ENCODE measurements around the gene KRT14.
A peak's percentile ranks its signal among the peaks of the same experiment; 100 is the strongest.
"Not testable (repeated sequence)": the region's sequence is repeated elsewhere in the genome, so short reads cannot be mapped to it uniquely, and the experiment has no call there.

The KRT14 gene

DNA sequence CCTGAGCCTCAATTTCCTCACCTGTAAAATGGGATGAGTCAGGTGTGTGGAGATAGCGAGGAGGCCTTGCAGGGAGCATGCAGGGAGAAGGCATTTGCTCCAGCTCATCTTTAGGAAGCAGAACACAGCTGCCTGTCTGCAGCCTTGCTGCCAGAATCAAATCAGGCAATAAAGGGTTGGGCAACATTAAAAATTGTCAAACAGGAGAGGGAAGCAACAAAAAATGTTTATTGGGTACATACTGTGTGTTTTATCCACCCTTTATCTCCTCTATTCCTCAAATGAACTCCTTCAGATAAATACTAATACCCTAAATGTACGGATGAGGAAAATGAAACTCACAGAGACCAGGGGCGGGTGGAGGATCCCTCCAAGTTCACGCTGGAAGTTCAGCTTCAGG is 13.6 kb upstream of the KRT14 start:
- no peak for DNase-seq

DNA sequence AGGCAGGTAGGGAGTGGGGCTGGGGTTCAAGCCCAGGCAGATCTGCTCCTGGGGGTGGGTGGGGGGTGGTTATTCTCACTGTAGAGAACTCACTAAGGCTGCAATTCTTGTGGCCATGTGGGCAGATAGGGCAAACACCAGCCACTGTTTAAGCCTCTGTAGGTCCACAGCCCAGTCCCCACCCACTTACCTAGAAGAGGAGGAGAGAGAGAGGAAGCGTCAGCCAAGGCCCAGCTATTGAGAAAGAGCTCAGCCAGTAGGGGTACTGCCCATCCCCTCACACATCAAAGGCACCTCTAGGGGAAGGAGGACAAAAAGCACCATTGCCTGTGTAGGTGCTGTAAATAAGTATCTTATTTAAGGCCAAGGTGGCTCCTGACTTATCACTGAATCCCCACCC is 13.0 kb upstream of the KRT14 start:
- no peak for DNase-seq

DNA sequence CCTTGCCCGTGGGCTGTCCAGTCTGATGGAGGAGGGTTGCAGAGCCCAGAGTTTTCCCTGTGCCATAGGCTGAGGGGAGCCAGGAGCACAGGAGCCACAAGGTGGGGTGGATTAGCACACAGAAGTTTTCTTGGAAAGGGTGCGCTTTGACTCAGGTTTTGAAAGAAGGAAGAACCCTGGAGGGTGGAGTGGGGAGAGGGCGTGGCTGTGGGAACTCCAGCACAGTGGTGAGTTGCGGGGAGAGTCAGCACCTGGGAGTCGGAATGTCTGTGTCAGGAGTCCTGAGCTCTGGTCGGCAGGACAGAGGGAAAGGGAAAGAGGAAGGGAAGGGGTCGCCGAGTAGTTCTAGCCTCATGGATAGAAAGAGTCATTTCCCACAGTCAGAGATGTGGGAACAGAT is 8.9 kb upstream of the KRT14 start:
- DNase-seq = no peak

DNA sequence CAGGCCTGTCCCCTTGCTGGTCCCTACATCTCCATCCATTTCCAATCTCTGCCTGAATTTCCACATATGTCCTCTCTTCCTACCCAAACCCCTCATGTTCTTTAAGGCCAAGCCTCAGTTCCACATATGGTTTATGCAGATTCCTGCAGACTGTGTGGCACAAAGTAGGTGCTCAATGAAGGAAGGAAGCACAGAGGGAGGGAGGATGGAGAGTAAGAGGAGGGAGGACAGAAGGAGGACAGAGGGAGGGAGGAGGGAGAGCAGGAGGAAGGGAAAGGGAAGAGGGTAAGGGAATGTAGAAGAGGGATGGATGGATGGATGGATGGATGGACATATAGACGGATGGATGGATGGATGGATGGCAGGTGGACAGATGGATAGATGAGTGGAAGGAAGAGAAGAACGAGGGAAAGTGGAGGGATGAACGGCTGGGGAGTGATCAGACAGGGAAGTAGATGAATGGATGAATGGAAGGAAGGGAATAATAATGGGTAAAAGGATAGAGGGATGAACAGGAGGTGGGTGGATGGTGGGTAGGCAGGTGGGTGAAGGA is 7.7 kb upstream of the KRT14 start:
- no peak for DNase-seq

DNA sequence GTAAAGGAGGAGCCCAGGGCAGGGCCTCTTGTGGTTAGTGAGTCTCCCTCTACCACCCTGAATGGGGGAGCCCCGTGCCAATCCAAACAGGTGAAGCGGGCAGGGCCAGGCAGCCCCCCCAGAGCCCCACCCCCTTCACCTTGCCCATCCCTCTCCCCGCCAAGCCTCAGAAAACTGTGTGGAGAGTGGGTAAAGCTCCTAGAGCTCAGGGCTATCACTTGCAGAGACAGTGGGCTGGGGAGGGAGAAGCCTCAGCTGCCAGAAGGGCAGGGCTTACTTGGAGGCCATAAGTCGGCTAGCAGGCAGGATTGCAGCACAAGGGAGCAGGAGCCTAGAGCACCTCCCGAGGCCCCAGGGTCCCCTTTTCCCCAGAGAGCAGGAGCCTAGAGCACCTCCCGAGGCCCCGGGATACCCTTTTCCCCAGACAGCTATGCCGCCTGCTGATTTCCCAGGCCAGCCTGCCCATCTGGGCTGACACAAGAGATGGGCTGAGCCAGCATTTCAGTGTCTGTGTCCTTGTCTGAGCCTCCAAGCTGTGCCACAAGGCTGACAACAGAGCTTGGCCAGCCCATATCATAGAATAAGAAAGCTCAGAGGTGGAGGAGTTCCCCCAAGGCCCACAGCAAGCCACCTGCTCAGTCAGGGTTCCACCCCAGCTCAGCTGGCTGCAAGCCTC is 6.7 kb upstream of the KRT14 start:
- DNase-seq = no peak

DNA sequence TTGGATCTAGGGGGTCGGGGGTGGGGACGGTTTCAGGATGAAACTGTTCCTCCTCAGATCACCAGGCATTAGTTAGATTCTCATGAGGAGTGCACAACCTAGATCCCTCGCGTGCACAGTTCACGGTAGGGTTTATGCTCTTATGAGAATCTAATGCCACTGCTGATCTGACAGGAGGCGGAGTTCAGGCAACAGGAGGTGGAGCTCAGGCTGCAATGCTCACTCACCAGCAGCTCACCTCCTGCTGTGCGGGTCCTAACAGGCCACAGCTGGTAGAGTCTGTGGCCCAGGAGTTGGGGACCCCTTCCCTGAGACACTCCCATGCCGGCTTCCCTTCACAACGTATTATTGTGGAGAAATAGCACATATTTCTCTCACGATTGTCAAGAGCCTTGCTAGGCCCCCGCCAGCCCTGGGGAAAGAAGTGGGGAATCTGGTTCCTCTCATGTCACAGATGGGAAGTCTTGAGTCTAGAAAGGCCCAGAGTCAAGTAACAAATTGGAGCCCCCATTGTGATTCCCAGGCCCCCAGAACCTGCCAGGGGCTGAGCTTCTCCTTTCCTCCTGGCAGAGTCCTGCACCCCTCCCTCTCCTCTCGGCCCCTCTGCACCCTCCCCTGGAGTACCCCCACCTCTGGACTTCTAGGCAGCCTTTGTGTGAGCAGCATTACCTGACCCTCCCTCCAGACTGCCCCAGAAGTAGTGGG is 6.1 kb upstream of the KRT14 start:
- no peak for DNase-seq

DNA sequence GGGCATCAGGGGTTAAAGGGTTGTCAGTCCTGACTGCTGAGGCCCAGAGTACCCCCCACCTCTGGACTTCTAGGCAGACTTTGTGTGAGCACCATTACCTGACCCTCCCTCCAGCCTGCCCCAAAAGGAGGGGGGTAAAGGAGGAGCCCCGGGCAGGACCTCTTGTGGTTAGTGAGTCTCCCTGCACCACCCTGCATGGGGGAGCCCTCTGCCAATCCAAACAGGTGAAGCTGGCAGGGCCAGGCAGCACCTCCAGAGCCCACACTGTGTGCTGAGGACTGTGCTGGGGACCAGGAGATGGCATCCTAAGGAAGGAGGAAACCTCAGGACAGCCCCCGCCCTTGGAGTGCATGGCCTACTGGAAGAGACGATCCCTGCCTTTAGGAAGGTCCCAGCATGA is 2.6 kb upstream of the KRT14 start:
- DNase-seq = no peak

DNA sequence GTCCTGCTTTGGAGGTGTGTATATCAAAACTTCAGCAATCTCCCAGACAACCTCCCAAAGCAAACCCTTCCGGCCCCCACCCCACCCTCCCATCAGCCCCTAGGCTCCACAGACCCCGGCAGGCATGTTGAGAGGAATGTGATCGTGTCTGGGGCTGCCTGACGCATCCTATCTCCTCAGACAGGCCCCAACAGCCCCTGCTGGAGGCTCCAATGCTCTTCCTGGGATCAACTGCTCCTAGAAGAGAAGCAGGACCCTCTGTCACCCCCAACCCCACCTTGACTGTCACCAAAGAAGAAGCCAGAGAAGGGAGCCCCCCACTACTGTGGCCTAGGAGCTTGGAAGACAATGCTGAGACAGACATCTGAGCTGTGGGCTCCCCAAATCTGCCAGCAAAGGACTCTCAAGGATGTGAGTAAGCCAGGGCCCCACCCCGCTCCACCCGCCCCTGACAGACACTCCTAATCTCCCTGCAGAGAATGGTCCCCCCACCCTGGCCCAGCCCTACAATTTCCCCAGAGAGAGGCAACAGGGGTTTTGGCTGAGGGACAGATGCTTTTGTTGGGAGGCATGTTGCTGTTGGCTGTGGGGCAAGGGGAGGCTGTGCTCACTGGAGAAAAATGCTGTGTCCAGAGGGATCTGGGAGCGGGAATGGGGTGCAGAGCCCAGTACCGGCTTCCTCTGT is 1.6 kb upstream of the KRT14 start:
- no peak for DNase-seq

DNA sequence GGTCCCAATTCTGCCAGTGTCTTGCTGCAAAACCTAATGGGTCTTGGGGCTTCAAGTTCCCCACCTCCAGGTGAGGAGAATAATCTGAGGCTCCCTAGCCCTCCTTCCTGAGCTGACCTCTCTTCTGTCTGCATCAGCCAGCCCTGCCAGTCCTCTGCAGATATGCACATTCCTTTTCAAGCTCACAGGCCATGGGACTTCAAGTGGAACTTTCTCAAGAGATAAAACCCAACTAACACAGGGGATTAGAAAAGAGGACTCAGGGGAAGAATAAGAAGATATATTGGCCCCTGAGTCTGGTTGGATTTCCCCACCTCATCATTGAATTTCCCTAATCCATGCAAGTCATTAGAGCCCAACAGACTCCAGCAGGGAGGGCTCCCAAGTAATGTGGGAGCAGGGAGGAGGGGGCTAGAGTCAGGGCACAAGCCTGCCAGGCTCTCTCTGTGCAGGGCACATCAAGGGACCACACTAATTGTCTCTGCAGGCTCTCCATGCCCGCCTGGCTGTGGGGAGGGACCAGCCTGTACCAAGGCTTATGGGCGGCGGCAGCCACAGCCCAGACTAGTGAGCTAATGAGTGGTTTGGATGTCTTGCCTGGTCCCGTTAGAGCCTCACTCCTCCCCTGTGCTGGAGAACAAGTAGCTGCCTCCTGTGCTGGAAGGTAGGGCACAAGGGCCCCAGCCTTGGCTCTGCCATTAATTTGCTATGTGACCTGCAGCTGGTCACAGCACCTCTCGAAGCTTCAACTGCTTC is 1.2 kb downstream of the KRT14 start:
- no peak for DNase-seq

DNA sequence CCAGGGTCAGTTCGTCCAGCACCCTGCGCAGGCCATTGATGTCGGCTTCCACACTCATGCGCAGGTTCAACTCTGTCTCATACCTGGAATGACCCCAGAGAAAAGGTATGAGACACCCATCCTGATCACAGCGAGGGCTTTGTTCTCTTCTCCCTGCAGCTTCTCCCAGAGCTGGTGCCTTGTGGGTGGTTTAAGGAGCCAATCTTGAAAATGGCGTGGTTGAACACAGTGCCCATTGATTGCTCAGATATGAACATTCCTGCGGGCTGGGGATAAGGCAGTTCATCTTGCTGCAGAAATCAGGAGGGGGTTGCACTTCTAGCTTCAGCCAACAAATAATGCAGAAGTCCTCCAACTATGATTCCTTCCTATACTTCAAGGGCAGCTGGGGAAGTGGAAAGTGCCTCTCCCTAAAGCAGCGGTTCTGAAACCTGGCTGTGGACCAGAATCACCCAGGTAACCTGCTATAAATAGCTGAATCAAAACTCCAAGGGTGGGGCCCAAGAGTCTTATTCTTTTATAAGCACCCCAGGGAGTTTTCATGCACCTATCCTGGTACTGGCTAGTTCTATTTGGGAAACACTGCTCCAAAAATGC is 2.3 kb downstream of the KRT14 start:
- not testable (repeated sequence) for DNase-seq

DNA sequence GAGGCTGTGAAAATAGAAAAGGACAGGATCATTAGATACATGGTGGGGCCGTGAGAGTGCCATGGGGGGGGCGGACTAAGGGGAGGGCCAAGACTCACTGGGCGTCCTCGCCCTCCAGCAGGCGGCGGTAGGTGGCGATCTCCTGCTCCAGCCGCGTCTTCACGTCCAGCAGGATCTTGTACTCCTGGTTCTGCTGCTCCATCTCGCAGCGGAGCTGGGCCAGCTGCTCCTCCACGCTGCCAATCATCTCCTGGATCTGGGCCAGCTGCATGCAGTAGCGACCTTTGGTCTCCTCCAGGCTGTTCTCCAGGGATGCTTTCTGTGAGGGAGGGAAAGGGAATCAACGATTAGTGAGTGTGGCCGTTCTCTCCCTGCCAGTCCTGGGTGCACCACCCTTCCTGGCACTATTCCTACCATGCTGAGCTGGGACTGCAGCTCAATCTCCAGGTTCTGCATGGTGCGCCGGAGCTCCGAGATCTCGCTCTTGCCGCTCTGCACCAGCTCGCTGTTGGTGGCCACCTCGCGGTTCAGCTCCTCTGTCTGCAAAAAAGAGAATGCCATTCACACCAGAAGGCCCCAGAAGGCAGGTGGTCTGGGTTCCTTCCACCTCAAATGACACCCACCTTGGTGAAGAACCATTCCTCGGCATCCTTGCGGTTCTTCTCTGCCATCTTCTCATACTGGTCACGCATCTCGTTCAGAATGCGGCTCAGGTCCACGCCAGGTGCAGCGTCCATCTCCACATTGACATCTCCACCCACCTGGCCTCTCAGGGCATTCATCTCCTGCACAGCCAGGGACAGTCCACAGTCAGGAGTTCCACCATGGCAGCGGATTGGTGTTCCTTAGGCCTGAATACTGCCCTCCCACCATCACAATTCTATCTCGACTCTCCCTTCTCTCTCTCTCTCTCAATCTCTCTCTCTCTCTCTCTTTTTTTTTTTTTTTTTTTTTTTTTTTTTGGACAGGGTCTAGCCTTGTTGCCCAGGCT is 3.3 kb downstream of the KRT14 start:
- no peak for DNase-seq

DNA sequence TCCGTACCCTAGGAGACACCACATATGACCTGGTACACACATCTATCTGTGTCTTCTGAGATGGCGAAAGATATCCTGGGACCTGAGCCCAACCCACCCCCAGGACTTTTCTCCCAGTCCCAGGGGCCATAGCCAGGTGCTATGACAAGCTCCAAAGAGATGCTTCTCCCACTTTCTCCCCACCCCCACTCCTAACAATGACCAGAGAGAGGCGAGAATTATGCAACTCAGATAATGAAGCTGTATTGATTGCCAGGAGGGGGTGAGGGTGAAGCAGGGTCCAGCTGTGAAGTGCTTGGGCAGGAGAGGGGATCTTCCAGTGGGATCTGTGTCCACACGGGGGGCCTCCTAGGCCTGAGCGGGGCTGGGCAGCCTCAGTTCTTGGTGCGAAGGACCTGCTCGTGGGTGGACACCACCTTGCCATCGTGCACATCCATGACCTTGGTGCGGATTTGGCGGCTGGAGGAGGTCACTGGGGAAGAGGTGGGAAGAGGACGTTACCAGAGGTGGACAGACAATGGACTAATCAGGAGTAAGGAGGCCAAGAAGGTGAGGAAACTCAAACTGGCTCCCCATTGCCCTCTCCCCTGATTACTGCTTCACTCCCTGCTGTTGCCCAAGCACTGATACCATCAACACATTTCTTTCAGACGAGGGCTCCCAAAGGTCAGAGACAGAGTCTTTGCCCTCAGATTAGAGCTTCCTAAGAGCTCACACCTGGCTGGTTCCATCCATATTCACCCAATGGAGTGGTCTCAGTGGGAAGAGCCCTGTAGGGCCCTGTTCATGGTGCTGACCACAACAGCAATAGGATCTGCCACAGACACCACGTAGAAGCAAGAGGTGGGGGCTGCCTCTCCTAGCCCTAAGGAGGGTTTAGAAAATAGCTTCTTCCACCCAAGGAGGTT is 4.4 kb downstream of the KRT14 start:
- not testable (repeated sequence) for DNase-seq

DNA sequence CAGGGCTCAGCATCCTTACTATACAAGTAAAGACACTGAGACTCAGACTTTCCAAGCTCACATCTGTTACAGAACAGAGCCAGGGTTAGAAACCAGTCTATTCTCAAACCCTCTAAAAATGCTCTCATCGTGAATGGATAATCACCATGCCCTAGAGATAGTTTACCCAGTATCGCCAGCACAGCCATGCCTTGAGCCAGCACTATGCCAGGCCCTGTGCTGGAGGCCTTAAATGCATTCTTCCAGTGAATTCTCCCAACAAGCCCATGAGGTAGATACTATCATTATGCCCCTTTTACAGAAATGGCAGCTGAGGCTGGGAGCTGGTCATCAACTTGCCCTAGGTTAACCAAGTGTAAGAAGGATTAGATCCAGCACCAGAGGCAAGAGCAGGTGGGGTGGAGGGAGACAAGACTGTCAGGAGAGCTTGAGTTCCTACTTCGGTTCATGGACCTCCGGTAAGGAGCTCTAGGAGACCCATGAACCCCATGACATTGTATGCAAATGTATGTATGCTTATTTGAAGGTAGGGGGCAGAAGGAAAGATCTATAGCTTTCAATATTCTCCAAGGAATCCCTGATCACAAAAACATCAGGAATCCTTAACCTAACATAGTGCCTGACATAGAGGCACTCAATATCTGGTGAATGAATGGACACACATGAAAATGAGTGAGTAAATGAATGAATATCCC is 5.2 kb downstream of the KRT14 start:
- no peak for DNase-seq

DNA sequence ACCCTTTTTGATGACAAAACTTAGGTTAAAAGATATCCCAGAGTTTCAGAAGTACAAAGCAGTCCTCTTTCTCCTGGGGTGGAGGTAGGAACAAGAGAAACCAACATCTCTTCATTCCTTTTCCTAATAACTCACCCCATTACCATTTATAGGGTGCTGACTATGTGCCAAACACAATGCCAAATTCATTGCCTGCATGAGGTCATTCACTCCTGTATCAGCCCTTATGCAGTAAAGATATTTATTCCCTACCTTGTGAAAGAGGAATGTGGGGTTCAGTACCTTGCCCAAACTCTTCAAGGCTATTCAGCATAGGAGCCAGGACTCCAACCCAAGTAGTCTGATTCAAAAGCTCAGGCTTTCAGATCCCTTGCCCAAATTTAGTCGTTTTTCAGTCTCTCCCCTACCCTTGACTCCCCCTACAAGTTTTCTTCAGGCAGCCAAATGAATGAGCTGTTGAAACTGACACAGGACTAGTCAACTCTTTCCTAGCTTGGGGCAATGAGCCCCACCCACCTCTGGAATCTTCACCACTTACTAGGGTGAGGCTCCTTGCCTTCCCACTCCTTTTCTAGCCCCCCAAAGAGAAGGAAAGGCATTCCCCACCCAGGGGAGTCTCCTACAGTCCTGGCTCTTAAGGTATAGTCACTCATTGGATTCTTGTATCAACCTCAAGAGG is 5.9 kb downstream of the KRT14 start:
- DNase-seq = no peak

DNA sequence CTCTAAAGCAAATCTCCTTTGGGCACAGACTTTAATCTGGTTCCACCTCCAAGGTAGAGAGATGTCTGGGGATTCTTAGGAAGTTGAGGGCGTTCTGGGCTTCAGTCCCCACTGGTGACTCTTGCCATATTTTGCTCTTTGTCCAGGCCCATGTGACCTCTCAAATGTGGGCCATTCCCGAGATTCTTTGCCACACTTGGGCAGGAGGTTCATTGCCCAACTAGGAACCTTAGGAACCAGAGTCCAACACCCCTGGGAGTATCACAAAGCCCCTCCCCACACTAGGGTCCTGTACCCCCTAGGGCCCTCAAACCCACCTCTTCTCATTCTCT is 6.5 kb downstream of the KRT14 start:
- DNase-seq = no peak

DNA sequence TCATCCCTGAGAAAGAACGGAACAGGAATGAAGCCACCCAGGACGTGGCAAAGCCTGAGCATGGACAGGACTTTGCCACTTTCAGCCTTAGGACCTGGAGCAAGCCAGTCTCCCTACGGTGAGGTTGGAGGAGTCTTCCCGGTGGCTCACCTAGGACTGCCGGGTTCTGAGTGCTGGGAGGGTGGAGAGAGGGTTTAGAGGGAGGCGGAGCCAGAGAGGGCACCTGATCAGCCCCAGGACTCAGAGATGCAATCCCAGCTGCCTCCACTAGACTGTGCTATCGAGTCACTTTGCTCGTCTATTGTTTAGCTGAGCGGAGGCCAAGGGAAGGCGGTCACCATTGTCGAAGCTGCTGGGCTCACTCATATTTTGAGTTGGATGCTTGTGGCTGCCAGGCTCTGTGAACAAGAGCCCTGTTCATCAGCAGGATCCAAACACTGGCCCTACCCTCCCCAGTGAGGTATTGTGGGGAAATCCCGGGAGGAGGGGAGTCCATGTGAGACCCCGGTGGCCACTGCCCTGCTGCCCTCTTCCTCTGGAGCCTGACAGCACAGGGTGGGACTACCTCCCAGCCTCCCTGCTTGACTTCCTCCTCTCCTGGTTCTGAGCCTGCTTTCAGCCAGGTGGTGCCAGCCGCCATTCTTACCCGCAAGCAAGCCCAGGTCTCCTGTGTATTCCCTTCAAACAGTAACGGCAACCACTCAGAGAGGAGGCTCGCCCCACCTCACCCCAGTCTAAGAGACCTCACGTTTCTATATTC is 7.0 kb downstream of the KRT14 start:
- peak; percentile 66 for DNase-seq

DNA sequence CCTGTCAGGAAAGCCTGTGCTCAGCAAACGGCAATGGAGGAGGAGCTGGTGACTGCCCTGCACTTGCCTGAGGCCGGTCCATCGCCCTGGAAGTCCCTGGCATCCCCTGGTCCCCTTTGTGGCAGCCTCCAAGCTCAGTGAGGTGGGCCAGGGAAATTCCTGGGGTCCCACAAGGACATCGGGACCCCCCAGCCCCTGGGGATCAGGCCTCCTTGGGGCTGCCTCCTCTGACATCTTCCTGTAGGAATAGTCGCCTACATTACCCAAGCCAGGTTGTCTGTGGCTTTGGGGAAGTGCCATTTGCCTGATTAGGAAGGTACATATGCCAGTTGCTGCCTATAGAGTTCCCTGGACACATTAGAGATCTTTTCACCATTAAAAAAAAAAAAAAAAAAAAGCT is 7.7 kb downstream of the KRT14 start:
- DNase-seq = no peak

DNA sequence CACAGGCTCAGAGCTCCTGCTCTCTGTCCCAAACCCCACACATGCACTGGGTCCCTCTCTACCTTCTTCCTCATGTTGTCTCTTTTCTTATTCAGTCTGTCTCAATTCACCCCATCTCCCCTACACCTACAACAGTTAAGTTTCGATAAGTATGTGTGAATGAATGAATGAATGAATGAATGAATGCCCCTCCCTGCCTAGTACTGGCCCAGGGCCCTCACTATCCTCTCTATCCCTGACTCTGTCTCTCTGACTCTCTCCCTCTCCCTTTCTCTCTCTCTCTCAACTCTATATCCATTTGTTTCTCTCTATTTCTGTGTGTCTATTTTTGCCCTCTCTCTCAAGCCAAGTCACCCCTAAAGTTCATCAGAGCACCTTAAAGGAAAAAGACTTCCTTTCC is 8.2 kb downstream of the KRT14 start:
- no peak for DNase-seq

DNA sequence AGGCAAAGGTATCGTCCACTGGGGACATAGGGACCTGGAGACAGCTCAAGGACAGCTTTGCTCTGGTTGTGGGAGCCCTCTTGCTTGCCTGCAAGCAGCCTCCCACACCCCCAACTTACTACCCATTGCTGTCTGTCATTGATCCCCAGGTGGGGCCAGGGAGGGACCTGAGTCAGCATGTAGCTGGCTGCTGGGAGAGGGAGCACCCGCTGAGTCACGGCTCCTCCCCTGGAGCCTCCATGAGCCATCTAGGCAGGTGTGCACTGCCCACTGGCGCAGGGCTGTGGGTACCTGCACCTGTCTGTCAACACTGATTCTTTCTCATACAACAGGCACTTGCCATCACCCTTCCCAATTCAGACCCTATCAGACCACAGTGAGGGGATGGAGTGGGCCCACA is 10.0 kb downstream of the KRT14 start:
- DNase-seq = not testable (repeated sequence)

Data from NCI-H1694 treated with DMSO at 0.1 percent for 48 hours (cell line).